Cardiac muscle cell (in vitro differentiated cells and primary cell): ENCODE data around the gene LONRF2. TPM values are rescaled to one million over a fixed set of nuclear protein-coding genes. Genes with fewer than 3 reads are reported as not detected.

Experiments
- DNase-seq, 2 donors: peaks; one replicate each; pipeline versions ENCODE4 v3.0.0 to v3.0.0-alpha.2; 2010 to 2017; ENCODE audit warnings: low read depth in 1 of 2, low spot score in 1 of 2
- H3K27ac ChIP-seq: fragments of 200-600 bp; sonication (generic); 2 replicates; pipeline ENCODE4 v1.5.1; 2016
- H3K27me3 ChIP-seq: fragments of 200-600 bp; sonication (generic); 2 replicates; pipeline ENCODE4 v1.6.0; 2016; ENCODE audit warnings: control low read depth
- H3K36me3 ChIP-seq: fragments of 200-600 bp; sonication (generic); 2 replicates; pipeline ENCODE4 v1.5.1; 2016; ENCODE audit warnings: control low read depth
- H3K4me1 ChIP-seq: fragments of 200-600 bp; sonication (generic); 2 replicates; pipeline ENCODE4 v1.8.1; 2017; ENCODE audit warnings: low read depth, mild to moderate bottlenecking, mixed run types
- H3K4me3 ChIP-seq: fragments of 200-600 bp; sonication (generic); 2 replicates; pipeline ENCODE4 v1.5.1; 2016; ENCODE audit warnings: mild to moderate bottlenecking
- H3K9me3 ChIP-seq: fragments of 200-600 bp; sonication (generic); 2 replicates; pipeline ENCODE4 v1.5.1; 2017; ENCODE audit warnings: low read depth, mild to moderate bottlenecking, control low read depth
- CTCF ChIP-seq: IDR thresholded peaks from 2 replicates; pipeline ENCODE4 v1.5.1; 2012; ENCODE audit warnings: low read depth, mild to moderate bottlenecking, low read length
- polyA plus RNA-seq: library from polyadenylated mRNA; unstranded; fragments of >200 nt; fragmentation: Nextera tagmentation; extraction: Ambion mirVana; gene quantifications from 2 replicates; pipeline ENCODE4 v1.2.1, GENCODE V29; 2016
- total RNA-seq: library from RNA; depleted of rRNA; stranded (reverse); fragments of >200 nt; gene quantifications from 2 replicates; pipeline ENCODE4 v1.2.3, GENCODE V29; 2016

The LONRF2 gene
- total and polyA plus RNA-seq, 2 experiments from 2014 or later, result 0.83 to 1.3 TPM

- H3K9me3 ChIP-seq, result no peaks in the 10 kb centered on the region
- H3K4me1 ChIP-seq, result no peaks in the 10 kb centered on the region
- H3K36me3 ChIP-seq, result no peaks in the 10 kb centered on the region
- H3K27ac ChIP-seq, result no peak overlapping the region
- H3K27me3 ChIP-seq, result no peaks in the 10 kb centered on the region
- DNase-seq, result peak; percentile 64 to 65
- TF ChIP-seq CTCF, result peak; percentile 98
- no peak overlapping the region for H3K4me3 ChIP-seq
Measured at GRCh38 chr2:100262555-100263320, 59.6 kb downstream of the LONRF2 start.

GRCh38 chr2:100262046-100262445, 60.3 kb downstream of the LONRF2 start:
- Histone ChIP-seq H3K27ac (no peak overlapping the region), H3K9me3 (no peaks in the 10 kb centered on the region), H3K4me1 (no peaks in the 10 kb centered on the region), H3K27me3 (no peaks in the 10 kb centered on the region), H3K4me3 (no peak overlapping the region), H3K36me3 (no peaks in the 10 kb centered on the region)
- TF ChIP-seq CTCF, result no peak
- DNase-seq, result no peak

GRCh38 chr2:100260712-100261620, 61.3 kb downstream of the LONRF2 start:
- Histone ChIP-seq H3K9me3 (no peaks in the 10 kb centered on the region), H3K4me1 (no peaks in the 10 kb centered on the region), H3K4me3 (no peak overlapping the region), H3K36me3 (no peaks in the 10 kb centered on the region), H3K27me3 (no peaks in the 10 kb centered on the region), H3K27ac (no peak overlapping the region)
- peak; percentile 47 for TF ChIP-seq CTCF
- DNase-seq, result peak; percentile 74 to 81

- H3K36me3 ChIP-seq, result no peaks in the 10 kb centered on the region
- no peaks in the 10 kb centered on the region for H3K9me3 ChIP-seq
- no peaks in the 10 kb centered on the region for H3K27me3 ChIP-seq
- H3K27ac ChIP-seq, result no peak overlapping the region
- no peak for TF ChIP-seq CTCF
- no peak overlapping the region for H3K4me3 ChIP-seq
- no peak for DNase-seq
- no peaks in the 10 kb centered on the region for H3K4me1 ChIP-seq
Measured at GRCh38 chr2:100259106-100259505, 63.2 kb downstream of the LONRF2 start.

GRCh38 chr2:100257939-100258338, 64.4 kb downstream of the LONRF2 start:
- Histone ChIP-seq H3K27me3 (no peaks in the 10 kb centered on the region), H3K36me3 (no peaks in the 10 kb centered on the region), H3K9me3 (no peaks in the 10 kb centered on the region), H3K4me3 (no peak overlapping the region), H3K4me1 (no peaks in the 10 kb centered on the region), H3K27ac (no peak overlapping the region)
- no peak for DNase-seq
- no peak for TF ChIP-seq CTCF
